ENCODE data around the gene ADAM8.

GRCh38 chr10:133229265-133230043, 47.2 kb downstream of the ADAM8 start:
- TF ChIP-seq POLR2A (IDR thresholded peaks at IDR 0.05; ENCODE audit: low read depth, low read length) (no peak), RAD21 (IDR thresholded peaks at IDR 0.05; ENCODE audit: low read length) (no peak), CTCF (conservative IDR thresholded peaks at IDR 0.05; ENCODE audit: low read depth, low read length) (no peak), RFX5 (IDR thresholded peaks at IDR 0.05; ENCODE audit: low read depth, low read length) (no peak), ELK1 (IDR thresholded peaks at IDR 0.05; ENCODE audit: borderline replicate concordance, low read depth, low read length) (no peak), USF2 (IDR thresholded peaks at IDR 0.05; ENCODE audit: low read depth, low read length) (no peak), CEBPB (IDR thresholded peaks at IDR 0.05; ENCODE audit: low read depth, low read length) (no peak), MXI1 (IDR thresholded peaks at IDR 0.05; ENCODE audit: borderline replicate concordance, low read depth, low read length) (no peak), BHLHE40 (IDR thresholded peaks at IDR 0.05; ENCODE audit: low read depth, low read length) (no peak), MAFK (IDR thresholded peaks at IDR 0.05; ENCODE audit: low read depth, low read length) (no peak), RCOR1 (IDR thresholded peaks at IDR 0.05; ENCODE audit: insufficient replicate concordance, low read length) (no peak)
